Measurements from ENCODE around the gene P2RX4.

DNA sequence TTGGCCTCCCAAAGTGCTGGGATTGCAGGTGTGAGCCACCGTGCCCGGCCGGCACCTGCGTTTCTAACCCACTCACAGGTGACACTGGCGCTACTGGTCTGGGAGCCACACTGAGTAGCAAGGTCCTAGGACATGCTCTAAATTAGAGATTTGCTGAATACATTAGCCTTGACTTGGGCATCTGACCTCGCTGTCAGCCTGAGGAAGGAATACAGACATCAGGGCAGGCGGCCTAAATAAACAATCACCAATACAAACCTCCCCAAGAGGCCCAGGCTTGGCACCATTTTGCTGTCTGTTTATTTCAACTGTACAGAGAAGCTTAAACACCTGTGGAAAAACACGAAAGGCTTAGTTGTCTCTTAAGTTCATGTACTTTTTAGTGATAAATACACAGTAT, 27.5 kb downstream of the P2RX4 start:
- TF ChIP-seq, protein P1, sequence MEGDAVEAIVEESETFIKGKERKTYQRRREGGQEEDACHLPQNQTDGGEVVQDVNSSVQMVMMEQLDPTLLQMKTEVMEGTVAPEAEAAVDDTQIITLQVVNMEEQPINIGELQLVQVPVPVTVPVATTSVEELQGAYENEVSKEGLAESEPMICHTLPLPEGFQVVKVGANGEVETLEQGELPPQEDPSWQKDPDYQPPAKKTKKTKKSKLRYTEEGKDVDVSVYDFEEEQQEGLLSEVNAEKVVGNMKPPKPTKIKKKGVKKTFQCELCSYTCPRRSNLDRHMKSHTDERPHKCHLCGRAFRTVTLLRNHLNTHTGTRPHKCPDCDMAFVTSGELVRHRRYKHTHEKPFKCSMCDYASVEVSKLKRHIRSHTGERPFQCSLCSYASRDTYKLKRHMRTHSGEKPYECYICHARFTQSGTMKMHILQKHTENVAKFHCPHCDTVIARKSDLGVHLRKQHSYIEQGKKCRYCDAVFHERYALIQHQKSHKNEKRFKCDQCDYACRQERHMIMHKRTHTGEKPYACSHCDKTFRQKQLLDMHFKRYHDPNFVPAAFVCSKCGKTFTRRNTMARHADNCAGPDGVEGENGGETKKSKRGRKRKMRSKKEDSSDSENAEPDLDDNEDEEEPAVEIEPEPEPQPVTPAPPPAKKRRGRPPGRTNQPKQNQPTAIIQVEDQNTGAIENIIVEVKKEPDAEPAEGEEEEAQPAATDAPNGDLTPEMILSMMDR (IDR thresholded peaks at IDR 0.05; ENCODE audit: control extremely low read depth in 1 of 3, insufficient read depth in 1 of 3, low read depth in 1 of 3, low read length in 3 of 3): no peak
- no peak for TF ChIP-seq HDAC2 (IDR thresholded peaks at IDR 0.05; ENCODE audit: borderline replicate concordance in 1 of 2, low read depth in 2 of 2, low read length in 2 of 2)
- TF ChIP-seq NANOG (IDR thresholded peaks at IDR 0.05; ENCODE audit: insufficient read depth, low read depth, low read length, poor library complexity, severe bottlenecking): no peak
- no peak for TF ChIP-seq RFX5 (IDR thresholded peaks at IDR 0.05; ENCODE audit: borderline replicate concordance, low read depth, low read length)
- TF ChIP-seq RNF2 (IDR thresholded peaks at IDR 0.05; ENCODE audit: borderline replicate concordance, low read depth, low read length, missing control alignments, poor library complexity, severe bottlenecking): no peak
- TF ChIP-seq POLR2A (IDR thresholded peaks at IDR 0.05; ENCODE audit: control extremely low read depth in 1 of 2, low read depth in 2 of 2, low read length in 2 of 2): no peak
- no peak for TF ChIP-seq POLR2AphosphoS5 (IDR thresholded peaks at IDR 0.05; ENCODE audit: low read depth, low read length)
- no peak for TF ChIP-seq TAF1 (IDR thresholded peaks at IDR 0.05; ENCODE audit: low read depth, low read length)
- no peak for TF ChIP-seq EGR1 (IDR thresholded peaks at IDR 0.05; ENCODE audit: borderline replicate concordance, low read depth, low read length)
- no peak for TF ChIP-seq GTF2F1 (IDR thresholded peaks at IDR 0.05; ENCODE audit: borderline replicate concordance, low read depth, low read length)
